Measurements from ENCODE around the gene DACT1.

The DACT1 gene

GRCh38 chr14:58669556-58670200 is 31.9 kb downstream of the DACT1 start:
- DNase-seq: no peak

- no peak for DNase-seq
Observed at GRCh38 chr14:58671024-58671423, 33.3 kb downstream of the DACT1 start.

- DNase-seq: no peak
Observed at GRCh38 chr14:58671436-58671835, 33.7 kb downstream of the DACT1 start.

- no peak for DNase-seq
Observed at GRCh38 chr14:58673722-58674121, 36.0 kb downstream of the DACT1 start.

GRCh38 chr14:58677001-58677400 is 39.2 kb downstream of the DACT1 start:
- DNase-seq: no peak

- DNase-seq: no peak
Observed at GRCh38 chr14:58677517-58677916, 39.8 kb downstream of the DACT1 start.

GRCh38 chr14:58677996-58678395 is 40.2 kb downstream of the DACT1 start:
- no peak for DNase-seq

GRCh38 chr14:58680698-58681097 is 42.9 kb downstream of the DACT1 start:
- no peak for DNase-seq

GRCh38 chr14:58687232-58687795 is 49.6 kb downstream of the DACT1 start:
- no peak for DNase-seq

GRCh38 chr14:58690801-58691516 is 53.2 kb downstream of the DACT1 start:
- no peak for DNase-seq

GRCh38 chr14:58693048-58693447 is 55.3 kb downstream of the DACT1 start:
- DNase-seq: no peak

- no peak for DNase-seq
Observed at GRCh38 chr14:58695514-58695913, 57.8 kb downstream of the DACT1 start.

GRCh38 chr14:58697266-58697929 is 59.6 kb downstream of the DACT1 start:
- DNase-seq: no peak
